Activated T-cell treated with anti-CD3 and anti-CD28 coated beads for 1 hour (primary cell): Measurements from ENCODE around the gene ARFGAP2.
"Not testable (repeated sequence)": the region's sequence is repeated elsewhere in the genome, so short reads cannot be mapped to it uniquely, and the experiment has no call there.

Experiments used
- DNase-seq: peaks from one replicate; pipeline ENCODE4 v3.0.0-alpha.2; 2020; ENCODE audit warnings: low read depth

Gene ARFGAP2

DNA sequence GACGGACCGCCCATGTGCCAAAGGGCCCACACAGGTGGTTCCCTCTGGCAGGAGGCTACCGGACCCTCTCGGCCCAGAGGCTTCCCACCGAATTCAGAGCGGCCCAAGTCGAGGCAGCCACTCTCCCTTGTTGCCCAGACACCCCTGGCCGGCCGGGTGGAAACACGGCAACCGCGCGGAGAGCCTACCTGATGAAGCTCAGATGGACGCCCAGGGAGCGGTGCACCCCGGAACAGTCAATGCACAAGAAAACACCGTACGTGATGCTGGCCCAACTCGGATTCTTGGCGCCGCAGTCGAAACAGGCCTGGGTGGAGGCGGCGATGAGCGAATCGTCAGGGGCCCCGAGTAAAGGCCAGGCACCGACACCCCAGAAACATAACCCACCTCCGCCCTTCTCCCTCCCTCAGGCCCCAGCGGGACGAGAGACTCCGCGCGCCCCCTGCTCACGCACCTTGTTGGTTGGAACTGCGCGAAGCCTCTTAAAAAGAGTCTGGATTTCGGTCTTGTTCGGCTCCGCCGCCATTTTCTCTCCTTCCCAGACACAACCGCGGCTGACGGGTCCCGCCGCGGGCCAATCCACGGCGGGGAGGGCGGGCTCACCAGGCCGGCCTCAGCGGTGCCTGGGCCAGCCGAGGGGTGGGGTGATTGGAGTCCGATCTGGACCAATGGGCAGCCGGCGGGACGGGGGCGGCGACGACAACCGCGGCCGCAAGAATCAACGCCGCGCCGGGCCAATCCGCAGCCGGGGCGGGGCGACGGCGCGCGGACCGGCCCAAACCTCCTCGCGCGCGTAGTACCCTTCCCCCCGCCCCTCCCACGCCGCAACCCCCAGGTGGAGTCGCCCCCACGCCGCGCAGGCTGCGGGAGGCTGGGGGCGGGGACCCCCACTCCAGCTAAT lies at the start of gene ARFGAP2:
TSS of gene ARFGAP2 (minus strand) at position 552 of the 901 bp plus-strand sequence. CDS start at position 526, 26 bp downstream.
- DNase-seq, result peak; percentile 92

DNA sequence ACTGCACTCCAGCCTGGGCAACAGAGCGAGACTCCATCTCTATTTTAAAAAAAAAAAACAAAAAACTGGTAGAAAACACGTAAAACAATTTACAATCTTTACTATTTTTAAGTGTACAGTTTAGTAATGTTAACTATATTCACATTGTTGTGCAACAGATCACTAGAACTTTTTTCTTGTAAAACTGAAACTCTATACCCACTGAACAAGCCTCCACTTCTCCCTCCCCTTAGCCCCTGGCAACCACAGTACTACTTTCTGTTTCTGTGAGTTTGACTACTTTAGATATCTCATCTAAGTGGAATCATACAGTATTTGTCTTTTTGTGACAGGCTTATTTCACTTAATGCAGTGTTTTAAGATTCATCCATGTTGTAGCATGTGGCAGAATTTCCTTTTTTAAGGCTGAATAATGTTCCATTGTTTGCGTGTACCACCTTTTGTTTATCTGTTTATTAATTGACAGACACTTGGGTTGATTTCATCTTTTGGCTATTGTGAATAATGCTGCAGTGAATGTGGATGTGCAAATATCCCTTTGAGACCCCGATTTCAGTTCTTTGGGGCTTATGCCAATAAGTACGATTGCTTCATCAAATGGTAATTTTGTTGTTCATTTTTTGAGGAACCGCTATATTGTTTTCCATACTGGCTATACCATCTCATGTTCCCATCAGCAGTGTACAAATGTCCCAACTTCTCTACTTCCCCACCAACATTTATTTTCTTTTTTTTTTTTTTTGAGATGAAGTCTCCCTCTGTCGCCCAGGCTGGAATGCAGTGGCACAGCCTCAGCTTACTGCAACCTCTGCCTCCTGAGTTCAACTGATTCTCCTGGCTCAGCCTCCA lies 49.1 kb upstream of the ARFGAP2 start:
- DNase-seq, result no peak

DNA sequence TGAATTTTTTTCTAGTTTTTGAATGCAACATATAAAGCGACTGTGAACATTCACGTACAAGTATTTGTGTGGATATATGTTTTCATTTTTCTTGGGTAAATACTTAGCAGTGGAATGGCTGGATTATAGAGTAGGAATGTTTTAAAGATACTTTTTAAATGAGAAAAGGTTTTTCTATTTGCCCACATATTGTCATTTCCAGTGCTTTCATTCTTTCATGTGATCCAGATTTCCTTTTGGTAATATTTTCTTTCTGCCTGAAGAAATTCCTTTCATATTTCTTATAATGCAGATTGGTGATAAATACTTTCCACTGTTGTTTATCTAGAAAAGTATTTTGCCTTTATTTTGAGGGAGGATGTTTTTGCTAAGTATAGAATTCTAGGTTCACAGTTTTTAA lies 46.0 kb upstream of the ARFGAP2 start:
- no peak for DNase-seq

DNA sequence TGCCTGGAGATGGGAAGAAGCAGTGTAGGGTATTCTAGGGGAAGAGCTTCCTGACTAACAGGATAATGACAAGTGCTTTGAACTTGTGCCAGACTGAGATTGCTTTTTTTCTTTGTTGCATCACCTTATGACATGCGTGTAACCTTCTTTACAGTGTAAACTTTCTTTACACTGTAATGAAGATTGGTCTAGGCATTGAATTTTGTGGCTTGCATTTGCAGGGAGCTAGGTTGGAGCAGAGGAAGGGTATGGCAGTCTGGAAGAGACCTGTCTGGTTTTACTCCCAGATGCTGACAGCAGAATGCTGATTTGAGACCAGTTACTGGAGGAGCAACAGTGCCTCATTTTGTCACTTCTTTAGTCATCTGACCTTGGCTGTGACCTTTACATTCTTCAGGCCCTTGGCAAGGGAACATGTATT lies 43.7 kb upstream of the ARFGAP2 start:
- DNase-seq, result no peak

DNA sequence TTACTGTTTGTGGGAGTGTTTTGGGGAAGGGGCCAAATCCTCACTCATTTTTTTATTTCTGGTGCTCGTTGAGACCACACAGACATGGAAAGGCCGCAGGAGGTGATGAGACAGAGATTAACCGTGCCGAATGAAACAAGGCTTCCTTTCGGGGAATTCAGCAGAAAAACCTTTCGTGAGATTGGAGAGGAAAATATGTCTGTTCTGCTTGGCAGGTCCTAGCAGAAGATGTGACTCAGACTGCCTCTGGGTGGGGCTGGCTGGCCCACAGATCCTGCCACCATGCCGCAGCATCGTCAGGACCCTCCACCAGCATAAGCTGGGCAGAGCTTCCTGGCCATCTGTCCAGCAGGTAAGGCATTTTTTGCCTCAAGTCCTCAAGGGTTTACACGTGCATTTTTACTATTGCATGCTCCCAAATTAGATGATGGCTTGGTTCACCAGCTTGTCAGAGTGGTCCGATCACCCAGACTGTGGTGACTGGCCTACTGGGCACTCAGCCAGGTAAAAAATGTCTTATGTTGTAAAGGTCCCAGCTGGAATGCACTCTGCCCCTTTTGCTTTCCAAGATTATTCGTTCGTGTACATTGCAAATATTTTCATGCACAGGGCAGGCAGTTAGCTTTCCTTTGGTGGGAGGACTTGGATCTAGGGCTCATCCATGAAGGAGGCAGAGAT lies 39.6 kb upstream of the ARFGAP2 start:
- peak; percentile 33 for DNase-seq

DNA sequence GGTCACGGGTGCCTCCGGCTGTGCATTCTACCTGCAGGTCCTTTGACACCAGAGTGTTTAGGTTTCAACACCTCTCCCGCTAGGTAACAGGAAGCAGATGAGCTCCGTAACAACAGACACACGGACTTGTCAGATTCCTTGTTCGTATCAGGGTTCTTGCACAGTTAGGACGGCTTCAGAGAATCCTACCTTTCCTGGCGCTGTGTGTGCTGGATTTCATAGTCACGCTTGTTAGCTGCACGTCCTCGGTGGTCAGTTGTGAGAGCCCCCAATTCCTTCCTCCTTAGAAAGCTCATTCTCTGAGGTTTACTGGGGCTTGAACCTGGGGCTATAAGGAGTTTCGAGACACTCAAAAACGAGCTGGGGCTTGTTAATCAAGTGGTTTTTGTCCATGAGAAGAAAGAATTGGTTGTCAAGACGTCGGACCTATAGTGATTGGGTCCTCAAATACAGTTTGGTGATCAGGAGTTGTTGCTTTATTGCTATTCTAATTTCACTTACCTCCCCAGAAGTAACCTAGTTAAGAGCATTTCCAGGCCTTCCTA lies 38.8 kb upstream of the ARFGAP2 start:
- no peak for DNase-seq

DNA sequence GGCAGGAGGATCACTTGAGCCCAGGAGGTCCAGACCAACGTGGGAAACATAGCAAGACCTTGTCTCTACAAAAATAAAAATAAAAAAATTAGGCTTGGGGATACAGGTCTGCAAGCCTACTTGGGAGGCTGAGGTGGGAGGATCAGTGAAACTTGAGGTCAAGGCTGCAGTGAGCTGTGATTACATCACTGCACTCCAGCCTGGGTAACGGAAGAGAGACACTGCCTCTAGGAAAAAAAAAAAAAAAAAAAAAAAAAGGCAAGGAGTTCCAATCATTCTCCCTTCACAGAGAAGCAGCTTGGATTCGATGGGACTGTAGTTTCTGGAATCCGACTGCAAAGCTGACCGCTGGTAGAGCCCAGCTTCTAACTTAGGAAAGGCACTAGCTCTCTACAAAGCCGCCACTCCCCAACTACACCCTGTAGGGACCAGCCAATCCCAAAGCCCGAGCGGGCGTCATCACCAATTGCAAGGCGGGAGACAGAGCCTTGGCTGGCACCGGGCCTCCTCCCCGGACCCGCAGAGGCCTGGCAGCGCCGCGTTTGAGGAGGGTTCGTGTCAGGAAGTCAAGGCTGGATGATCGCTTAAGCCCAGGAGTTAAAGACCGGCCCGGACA lies 37.4 kb upstream of the ARFGAP2 start:
- DNase-seq, result peak; percentile 74

DNA sequence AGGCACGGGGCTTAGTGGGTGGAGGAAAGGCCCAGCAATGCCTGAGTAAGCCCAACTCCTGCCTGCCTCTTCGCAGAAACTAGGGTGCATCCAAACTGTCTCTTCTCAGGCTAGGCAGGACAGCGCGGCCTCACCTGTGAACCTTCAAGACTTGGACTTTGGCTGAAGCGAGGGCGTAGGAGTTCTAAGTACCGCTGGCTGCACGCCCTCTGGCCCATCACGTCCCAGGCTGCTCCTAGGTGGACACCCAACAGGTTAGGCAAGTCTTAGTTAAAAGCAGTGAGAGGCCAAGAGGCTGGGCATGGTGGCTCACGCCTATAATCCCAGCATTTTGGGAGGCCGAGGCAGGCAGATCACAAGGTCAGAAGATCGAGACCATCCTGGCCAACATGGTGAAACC lies 36.3 kb upstream of the ARFGAP2 start:
- no peak for DNase-seq

DNA sequence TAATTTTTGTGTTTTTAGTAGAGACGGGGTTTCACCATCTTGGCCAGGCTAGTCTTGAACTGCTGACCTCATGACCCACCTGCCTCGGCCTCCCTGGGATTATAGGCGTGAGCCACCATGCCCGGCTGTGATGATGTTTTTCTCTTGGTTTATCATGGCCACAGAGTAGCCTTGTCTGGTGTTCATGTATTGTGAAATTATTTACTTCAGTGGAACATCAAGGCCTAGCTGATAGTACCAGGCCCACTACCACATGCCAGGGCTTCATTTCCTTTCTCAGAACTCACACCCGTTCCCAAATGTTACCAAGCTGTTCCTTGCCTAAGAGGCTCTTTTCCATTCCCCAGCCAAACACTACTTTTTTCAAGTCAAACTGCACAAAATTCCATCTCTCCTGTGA lies 31.9 kb upstream of the ARFGAP2 start:
- no peak for DNase-seq

DNA sequence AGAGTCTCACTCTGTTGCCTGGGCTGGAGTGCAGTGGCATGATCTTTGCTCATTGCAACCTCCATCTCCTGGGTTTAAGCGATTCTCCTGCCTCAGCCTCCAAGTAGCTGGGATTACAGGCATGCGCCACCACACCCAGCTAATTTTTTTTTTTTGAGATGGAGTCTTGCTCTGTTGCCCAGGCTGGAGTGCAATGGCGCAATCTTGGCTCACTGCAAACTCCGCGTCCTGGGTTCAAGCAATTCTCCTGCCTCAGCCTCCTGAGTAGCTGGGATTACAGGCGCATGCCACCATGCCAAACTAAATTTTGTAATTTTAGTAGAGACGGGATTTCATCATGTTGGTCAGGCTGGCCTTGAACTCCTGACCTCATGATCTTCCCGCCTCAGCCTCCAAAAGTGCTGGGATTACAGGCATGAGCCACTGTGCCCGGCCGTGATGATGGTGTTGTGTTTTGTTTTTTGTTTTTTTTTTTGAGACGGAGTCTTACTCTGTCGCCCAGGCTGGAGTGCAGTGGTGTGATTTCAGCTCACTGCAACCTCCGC lies 31.4 kb upstream of the ARFGAP2 start:
- DNase-seq, result not testable (repeated sequence)

DNA sequence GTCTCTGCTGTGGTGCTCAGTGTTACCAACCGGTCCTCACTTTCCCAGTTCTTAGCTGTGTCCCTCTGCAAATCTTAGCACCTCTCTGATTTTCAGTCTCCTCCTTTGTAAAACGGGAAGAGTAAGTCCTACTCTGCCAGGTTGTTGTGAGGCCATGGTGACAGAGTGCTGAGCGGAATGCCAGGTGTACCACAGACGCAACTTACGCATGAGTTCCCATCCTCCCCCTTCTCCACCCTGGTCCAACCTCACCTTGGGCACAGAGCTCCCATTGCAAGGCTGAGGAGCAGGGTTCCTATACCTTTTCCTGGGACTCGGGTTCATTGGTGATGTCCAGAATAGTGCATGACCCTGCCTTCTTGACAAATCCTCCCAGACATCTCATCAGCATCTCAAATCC lies 30.8 kb upstream of the ARFGAP2 start:
- no peak for DNase-seq

DNA sequence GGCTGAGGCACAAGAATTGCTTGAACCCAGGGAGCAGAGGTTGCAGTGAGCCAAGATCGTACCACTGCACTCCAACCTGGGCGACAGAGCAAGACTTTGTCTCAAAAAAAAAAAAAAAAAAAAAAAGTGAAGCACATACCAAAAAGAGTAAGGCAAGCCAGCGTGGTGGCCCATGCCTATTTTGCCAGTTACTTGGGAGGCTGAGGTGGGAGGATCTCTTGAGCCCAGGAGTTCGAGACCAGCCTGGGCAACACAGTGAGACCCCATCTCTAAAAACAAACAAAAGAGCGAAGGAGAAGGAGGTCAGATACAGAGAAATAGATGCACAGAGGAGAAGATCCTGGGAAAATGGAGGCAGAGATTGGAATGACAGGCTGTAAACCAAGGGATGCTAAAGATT lies 29.9 kb upstream of the ARFGAP2 start:
- DNase-seq, result not testable (repeated sequence)

DNA sequence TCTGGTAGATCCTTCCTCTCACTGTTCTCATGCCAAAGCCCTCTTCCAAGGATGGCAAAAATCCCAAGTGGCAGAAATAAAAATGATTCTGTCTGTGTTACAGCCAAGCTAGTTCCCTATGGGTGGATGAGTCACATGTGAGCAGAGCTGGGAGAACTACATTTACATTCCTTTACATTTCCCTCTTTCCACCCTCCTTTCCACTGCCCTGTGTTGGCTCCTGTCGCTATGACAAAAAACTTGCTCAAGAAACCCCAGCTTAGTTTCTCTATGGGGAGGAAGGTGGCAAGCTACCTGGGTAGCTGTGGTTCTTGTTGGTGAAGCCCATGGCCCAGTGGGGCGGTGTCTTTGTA lies 27.9 kb upstream of the ARFGAP2 start:
- no peak for DNase-seq

DNA sequence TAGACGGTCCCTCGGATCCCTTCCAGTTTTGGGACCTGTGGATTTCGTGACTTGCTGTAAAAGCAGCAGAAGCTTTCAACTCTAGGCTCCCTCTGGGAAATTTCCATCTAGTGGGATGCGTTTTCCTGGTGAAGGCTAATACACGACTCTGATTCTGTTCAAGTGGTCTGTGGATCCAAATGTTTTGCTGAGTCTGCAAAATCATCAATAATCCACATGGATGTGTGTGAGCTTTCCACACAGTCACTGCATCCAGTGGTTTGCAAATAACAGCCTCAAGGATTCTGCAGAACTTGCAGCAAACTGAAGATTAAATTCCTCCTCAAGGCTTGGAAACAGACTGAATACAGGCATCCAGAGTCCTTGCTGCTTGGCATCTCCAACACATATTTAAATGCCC lies 25.9 kb upstream of the ARFGAP2 start:
- DNase-seq, result no peak

DNA sequence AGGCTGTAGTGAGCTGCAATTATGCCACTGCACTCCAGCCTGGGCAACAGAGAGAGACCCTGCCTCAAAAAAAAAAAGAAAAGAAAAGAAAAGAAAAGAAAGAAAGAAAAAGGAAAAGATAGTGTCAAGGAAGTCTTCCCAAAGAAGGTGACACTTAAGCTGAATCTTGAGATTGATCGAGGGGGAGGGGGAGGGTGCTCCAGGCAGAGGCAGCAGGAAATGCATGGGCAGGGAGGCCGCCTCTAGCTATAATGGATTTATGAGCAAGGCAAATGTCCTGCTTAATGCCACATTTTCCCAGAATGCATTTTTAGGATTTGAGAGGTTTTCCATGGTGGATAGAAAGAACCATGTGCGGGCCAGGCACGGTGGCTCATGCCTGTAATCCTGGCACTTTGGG lies 24.3 kb upstream of the ARFGAP2 start:
- DNase-seq, result no peak

DNA sequence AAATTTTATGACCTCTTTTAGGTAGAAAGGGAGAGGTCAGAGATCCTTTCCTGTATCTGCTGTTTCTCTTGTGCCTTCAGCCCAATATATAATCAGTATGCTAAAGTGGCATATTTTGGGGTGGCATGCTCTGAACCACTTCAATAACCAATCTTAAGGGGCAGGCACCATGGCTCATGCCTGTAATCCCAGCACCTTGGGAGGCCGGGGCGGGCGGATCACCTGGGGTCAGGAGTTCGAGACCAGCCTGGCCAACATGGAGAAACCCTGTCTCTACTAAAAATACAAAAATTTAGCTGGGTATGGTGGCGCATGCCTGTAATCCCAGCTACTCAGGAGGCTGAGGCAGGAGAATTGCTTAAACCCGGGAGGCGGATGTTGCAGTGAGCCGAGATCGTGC lies 21.5 kb upstream of the ARFGAP2 start:
- DNase-seq, result not testable (repeated sequence)

DNA sequence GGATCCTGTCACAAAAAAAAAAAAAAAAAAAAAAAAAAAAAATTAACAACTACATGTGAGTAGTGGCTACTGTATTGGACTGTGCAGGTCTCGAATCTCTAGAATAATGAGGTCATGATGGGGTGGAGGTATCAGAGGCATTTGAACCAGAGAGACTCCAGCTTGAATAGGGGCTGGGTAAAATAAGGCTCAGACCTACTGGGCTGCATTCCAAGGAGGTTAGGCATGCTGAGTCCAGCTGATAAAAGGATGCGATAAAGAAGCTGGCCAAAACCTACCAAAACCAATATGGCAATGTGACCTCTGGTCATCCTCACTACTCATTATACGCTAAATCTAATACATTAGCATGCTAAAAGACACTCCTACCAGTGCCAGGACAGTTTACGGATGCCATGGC lies 15.4 kb upstream of the ARFGAP2 start:
- no peak for DNase-seq

DNA sequence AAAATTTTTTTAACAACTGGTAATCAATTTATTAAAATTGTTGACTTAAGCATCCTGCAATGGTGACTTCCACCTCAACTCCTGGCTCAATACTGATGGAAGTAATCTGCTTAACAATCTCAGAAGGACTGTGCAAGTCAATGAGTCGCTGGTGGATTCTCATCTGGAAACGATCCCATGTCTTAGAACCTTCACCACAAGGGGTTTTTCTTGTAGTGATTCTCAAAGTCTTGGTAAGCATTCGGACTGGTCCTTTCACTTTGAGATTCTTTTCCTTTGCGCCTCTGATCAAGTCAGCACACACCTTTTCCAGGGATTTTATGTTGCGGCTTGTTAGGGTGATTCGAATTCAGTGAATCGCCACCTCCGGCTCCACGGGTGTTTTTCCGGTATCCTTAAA lies 14.5 kb upstream of the ARFGAP2 start:
- DNase-seq, result not testable (repeated sequence)

DNA sequence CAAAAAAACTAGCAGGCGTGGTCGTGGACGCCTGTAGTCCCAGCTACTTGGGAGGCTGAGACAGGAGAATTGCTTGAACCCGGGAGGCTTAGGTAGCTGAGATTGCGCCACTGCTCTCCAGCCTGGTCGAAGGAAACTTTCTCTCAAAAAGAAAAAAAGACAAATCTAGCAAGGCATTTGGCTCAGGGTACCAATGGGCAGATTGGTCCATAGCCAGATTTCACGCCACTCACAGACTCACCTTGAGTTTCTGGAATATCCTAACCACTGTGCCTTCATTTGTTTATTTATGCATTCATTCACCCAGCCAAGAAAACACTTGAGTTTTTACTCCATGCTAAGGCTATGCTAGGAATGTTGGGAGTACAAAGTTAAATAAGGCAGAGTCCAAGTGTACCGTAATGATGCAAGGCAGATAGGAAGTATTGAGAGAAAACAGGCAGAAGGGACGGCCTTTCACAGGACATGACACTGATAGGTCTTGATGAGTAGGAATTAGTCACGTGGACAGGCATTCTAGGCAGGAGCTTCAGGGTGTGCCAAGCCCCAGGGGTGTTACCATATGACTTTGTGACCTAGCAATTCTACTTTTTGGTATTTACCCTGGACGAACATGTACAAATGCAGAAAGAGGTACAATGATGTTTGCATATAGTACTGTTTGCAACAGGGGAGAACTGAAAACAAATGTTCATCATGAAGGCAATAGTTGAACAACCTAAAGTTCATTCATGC lies 12.6 kb upstream of the ARFGAP2 start:
- DNase-seq, result no peak

DNA sequence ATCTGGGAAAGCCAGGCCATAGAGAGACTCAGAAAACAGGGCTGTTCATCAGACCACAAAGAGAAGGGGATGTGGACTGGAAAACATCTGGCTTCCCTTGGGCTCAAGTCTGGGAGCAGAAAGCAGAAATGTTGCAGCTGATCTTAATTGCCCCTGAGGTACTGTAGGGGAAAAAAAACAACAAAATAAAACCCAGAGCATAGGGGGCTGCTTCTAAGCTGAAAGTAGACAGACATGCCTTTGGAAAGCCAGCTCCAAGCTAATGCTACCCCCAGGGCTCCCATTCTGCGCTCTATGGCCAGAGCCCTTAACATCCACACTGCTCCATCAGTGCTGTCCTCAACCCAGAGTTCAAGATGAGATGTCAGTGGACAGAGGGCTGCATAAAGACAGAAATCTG lies 11.6 kb upstream of the ARFGAP2 start:
- DNase-seq, result no peak

DNA sequence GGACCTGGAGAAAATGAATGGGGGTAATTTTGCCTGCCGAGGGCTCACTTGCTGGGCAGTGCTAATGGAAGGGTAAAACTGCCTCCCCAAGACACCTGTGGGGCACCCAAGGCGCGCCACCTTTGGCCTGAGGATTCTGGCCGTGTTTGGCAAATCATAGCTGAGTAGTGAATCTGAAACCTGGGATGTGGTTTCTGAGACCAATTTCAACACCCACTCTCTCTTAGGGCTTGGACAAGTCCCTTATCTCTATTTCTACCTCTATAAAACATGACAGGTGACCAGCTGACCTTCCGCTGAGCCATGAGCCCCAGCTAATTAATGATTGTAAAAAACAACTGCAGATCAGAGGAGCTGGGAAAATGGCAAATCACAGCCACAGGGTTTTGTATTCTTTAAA lies 11.0 kb upstream of the ARFGAP2 start:
- no peak for DNase-seq
